ENCODE data around the gene RTL1.

The RTL1 gene

GRCh38 chr14:100868621-100869370 lies 34.7 kb downstream of the RTL1 start:
- H3K27me3 ChIP-seq (ENCODE audit: low read length), result no peaks in the 10 kb centered on the region
- H4K20me1 ChIP-seq (ENCODE audit: low read depth, low read length), result no peaks in the 10 kb centered on the region
- no peaks in the 10 kb centered on the region for H3K9me2 ChIP-seq (replicated peaks; ENCODE audit: insufficient read depth, low read length)
- no peak overlapping the region for H3K4me2 ChIP-seq (ENCODE audit: low read depth, low read length, poor library complexity, severe bottlenecking)
- H3K9ac ChIP-seq (ENCODE audit: low read length), result no peak overlapping the region
- H3K36me3 ChIP-seq (ENCODE audit: low read length), result no peaks in the 10 kb centered on the region
- H3K4me3 ChIP-seq (ENCODE audit: insufficient read depth, low read length, poor library complexity, severe bottlenecking), result no peak overlapping the region
- no peak for TF ChIP-seq EZH2phosphoT487 (conservative IDR thresholded peaks at IDR 0.05; ENCODE audit: low read length)
- TF ChIP-seq, protein P1, sequence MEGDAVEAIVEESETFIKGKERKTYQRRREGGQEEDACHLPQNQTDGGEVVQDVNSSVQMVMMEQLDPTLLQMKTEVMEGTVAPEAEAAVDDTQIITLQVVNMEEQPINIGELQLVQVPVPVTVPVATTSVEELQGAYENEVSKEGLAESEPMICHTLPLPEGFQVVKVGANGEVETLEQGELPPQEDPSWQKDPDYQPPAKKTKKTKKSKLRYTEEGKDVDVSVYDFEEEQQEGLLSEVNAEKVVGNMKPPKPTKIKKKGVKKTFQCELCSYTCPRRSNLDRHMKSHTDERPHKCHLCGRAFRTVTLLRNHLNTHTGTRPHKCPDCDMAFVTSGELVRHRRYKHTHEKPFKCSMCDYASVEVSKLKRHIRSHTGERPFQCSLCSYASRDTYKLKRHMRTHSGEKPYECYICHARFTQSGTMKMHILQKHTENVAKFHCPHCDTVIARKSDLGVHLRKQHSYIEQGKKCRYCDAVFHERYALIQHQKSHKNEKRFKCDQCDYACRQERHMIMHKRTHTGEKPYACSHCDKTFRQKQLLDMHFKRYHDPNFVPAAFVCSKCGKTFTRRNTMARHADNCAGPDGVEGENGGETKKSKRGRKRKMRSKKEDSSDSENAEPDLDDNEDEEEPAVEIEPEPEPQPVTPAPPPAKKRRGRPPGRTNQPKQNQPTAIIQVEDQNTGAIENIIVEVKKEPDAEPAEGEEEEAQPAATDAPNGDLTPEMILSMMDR (IDR thresholded peaks at IDR 0.05; ENCODE audit: insufficient read depth, low read length, poor library complexity, severe bottlenecking), result no peak
- H3F3A ChIP-seq (ENCODE audit: insufficient read depth), result no peaks in the 10 kb centered on the region
- no peak overlapping the region for H3K27ac ChIP-seq (ENCODE audit: low read depth, low read length)
- H3K79me2 ChIP-seq (ENCODE audit: insufficient read depth, low read length), result no peaks in the 10 kb centered on the region
- H3K9me3 ChIP-seq (ENCODE audit: insufficient read depth, low read length), result no peaks in the 10 kb centered on the region
- H2AFZ ChIP-seq (ENCODE audit: low read depth, low read length, severe bottlenecking), result no peak overlapping the region

DNA sequence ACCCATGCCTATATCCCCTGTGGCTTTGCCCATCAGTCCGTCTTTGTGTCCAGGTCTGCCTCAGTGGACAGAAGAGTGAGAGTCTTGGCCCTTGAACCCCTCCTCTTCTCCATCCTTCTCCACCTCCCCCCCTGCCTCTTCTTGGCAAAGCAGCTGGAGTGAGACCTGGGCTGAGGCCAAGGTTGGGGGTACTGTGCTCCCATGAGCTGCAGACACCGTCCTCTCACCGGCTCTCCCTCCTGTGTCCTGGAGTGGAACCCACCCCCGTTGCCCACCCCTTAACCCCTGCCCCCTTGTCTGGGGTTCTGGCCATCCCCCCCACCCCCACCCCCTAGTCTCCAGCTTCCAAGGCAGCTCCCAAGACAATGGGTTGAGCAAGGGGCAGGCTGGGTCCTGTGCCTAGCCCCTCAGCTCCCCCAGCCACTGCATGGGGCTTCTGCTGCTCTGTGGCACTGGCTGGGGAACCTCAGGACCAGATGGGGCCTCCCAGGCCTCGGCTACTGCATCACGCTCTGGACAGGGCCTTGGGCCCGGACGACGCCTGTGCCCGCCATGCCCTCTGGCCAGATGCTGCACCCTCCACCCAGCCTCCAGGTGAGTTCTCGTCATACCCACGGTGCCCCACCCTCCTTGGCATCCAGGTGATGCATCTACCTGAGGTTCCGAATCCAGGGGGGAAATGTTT lies 35.7 kb downstream of the RTL1 start:
- Histone ChIP-seq H3K4me3 (ENCODE audit: insufficient read depth, low read length, poor library complexity, severe bottlenecking) (no peak overlapping the region), H3K9me2 (replicated peaks; ENCODE audit: insufficient read depth, low read length) (no peaks in the 10 kb centered on the region), H3K27ac (ENCODE audit: low read depth, low read length) (no peak overlapping the region), H3K27me3 (ENCODE audit: low read length) (no peaks in the 10 kb centered on the region), H3K79me2 (ENCODE audit: insufficient read depth, low read length) (no peaks in the 10 kb centered on the region), H4K20me1 (ENCODE audit: low read depth, low read length) (no peaks in the 10 kb centered on the region), H3K36me3 (ENCODE audit: low read length) (no peaks in the 10 kb centered on the region), H2AFZ (ENCODE audit: low read depth, low read length, severe bottlenecking) (no peak overlapping the region), H3K4me2 (ENCODE audit: low read depth, low read length, poor library complexity, severe bottlenecking) (no peak overlapping the region), H3F3A (ENCODE audit: insufficient read depth) (no peaks in the 10 kb centered on the region), H3K9ac (ENCODE audit: low read length) (no peak overlapping the region), H3K9me3 (ENCODE audit: insufficient read depth, low read length) (no peaks in the 10 kb centered on the region)
- TF ChIP-seq, protein P1 (IDR thresholded peaks at IDR 0.05; ENCODE audit: insufficient read depth, low read length, poor library complexity, severe bottlenecking), result no peak
- TF ChIP-seq EZH2phosphoT487 (conservative IDR thresholded peaks at IDR 0.05; ENCODE audit: low read length), result no peak

GRCh38 chr14:100866666-100867630 lies 36.6 kb downstream of the RTL1 start:
- Histone ChIP-seq H3K27me3 (ENCODE audit: low read length) (no peaks in the 10 kb centered on the region), H3K79me2 (ENCODE audit: insufficient read depth, low read length) (no peaks in the 10 kb centered on the region), H3K9ac (ENCODE audit: low read length) (no peak overlapping the region), H4K20me1 (ENCODE audit: low read depth, low read length) (no peaks in the 10 kb centered on the region), H3K9me2 (replicated peaks; ENCODE audit: insufficient read depth, low read length) (no peaks in the 10 kb centered on the region), H3K9me3 (ENCODE audit: insufficient read depth, low read length) (no peaks in the 10 kb centered on the region), H3K4me2 (ENCODE audit: low read depth, low read length, poor library complexity, severe bottlenecking) (no peak overlapping the region), H2AFZ (ENCODE audit: low read depth, low read length, severe bottlenecking) (no peak overlapping the region), H3K4me3 (ENCODE audit: insufficient read depth, low read length, poor library complexity, severe bottlenecking) (no peak overlapping the region), H3K27ac (ENCODE audit: low read depth, low read length) (no peak overlapping the region), H3F3A (ENCODE audit: insufficient read depth) (no peaks in the 10 kb centered on the region), H3K36me3 (ENCODE audit: low read length) (no peaks in the 10 kb centered on the region)
- TF ChIP-seq EZH2phosphoT487 (conservative IDR thresholded peaks at IDR 0.05; ENCODE audit: low read length), result no peak
- TF ChIP-seq, protein P1 (IDR thresholded peaks at IDR 0.05; ENCODE audit: insufficient read depth, low read length, poor library complexity, severe bottlenecking), result no peak
